Activated CD4-positive, alpha-beta T cell treated with anti-CD3 and anti-CD28 coated beads, Interleukin-2, amount 10 ng/mL, durations not matched to agents 7 days and 5 days (primary cell): ENCODE results near the gene POLN. TPM values are rescaled to one million over a fixed set of nuclear protein-coding genes. Genes with fewer than 3 reads are reported as not detected.

ENCODE experiments used
- CTCF ChIA-PET: fragments of 350-600 bp; sonication (Branson Sonifier 250); formaldehyde crosslinking; loops from one replicate; lab custom pipeline; 2021; ENCODE audit warnings: antibody characterized with exemption; lab: Charles Lee
- POLR2A ChIA-PET: fragments of 350-600 bp; sonication (Branson Sonifier 250); formaldehyde crosslinking; loops from one replicate; lab custom pipeline; 2021; ENCODE audit warnings: antibody characterized with exemption; lab: Charles Lee
- DNase-seq: peaks from one replicate; pipeline ENCODE4 v3.0.0-alpha.2; 2020
- H3K27ac Mint-ChIP-seq: one replicate; pipeline ENCODE4 v1.8.0; 2021; ENCODE audit warnings: mild to moderate bottlenecking, moderate library complexity, mixed read lengths
- H3K27me3 Mint-ChIP-seq: one replicate; pipeline ENCODE4 v1.8.0; 2021; ENCODE audit warnings: mixed read lengths
- H3K36me3 Mint-ChIP-seq: one replicate; pipeline ENCODE4 v1.8.0; 2021; ENCODE audit warnings: low read depth, mixed read lengths
- H3K4me1 Mint-ChIP-seq: one replicate; pipeline ENCODE4 v1.8.0; 2021; ENCODE audit warnings: mixed read lengths
- H3K4me3 Mint-ChIP-seq: one replicate; pipeline ENCODE4 v1.8.0; 2021; ENCODE audit warnings: mild to moderate bottlenecking, moderate library complexity, mixed read lengths
- H3K9me3 Mint-ChIP-seq: one replicate; pipeline ENCODE4 v1.8.0; 2021; ENCODE audit warnings: mixed read lengths
- total RNA-seq, 2 experiments: library from RNA; stranded (reverse); gene quantifications; one replicate each; pipeline ENCODE4 v1.2.3, GENCODE V29; 2021

The POLN gene
- total RNA-seq, 2 experiments from 2014 or later: 3.3 to 3.8 TPM

- ChIA-PET POLR2A (no interaction called here), CTCF (interaction anchor here (0.9 to 1.3 kb wide), 2 partner anchors 12 to 13 kb away, joined by 3 to 5 read pairs; no protein-coding TSS in a partner anchor)
- no peak overlapping the region for H3K4me3 Mint-ChIP-seq
- peaks cover 4% of the 10 kb centered on the region for H3K36me3 Mint-ChIP-seq
- H3K4me1 Mint-ChIP-seq: no peaks in the 10 kb centered on the region
- H3K27me3 Mint-ChIP-seq: peaks cover 3% of the 10 kb centered on the region
- no peak for DNase-seq
- no peak overlapping the region for H3K27ac Mint-ChIP-seq
- H3K9me3 Mint-ChIP-seq: peaks cover 8% of the 10 kb centered on the region
Observed at GRCh38 chr4:2093265-2093664, 148.7 kb downstream of the POLN start.

GRCh38 chr4:2092669-2093053 is 149.3 kb downstream of the POLN start:
- H3K36me3 Mint-ChIP-seq: peaks cover 4% of the 10 kb centered on the region
- H3K27ac Mint-ChIP-seq: no peak overlapping the region
- H3K4me1 Mint-ChIP-seq: no peaks in the 10 kb centered on the region
- peaks cover 3% of the 10 kb centered on the region for H3K27me3 Mint-ChIP-seq
- ChIA-PET CTCF (interaction anchor here (0.9 to 1.3 kb wide), 2 partner anchors 13 kb away, joined by 3 to 5 read pairs; no protein-coding TSS in a partner anchor), POLR2A (no interaction called here)
- H3K9me3 Mint-ChIP-seq: peaks cover 8% of the 10 kb centered on the region
- DNase-seq: no peak
- H3K4me3 Mint-ChIP-seq: no peak overlapping the region

GRCh38 chr4:2091990-2092668 is 149.8 kb downstream of the POLN start:
- ChIA-PET CTCF (interaction anchor here (0.9 kb wide), 1 partner anchor 13 kb away, joined by 3 read pairs; no protein-coding TSS in a partner anchor), POLR2A (no interaction called here)
- Mint-ChIP-seq H3K36me3 (peaks cover 4% of the 10 kb centered on the region), H3K27me3 (peaks cover 3% of the 10 kb centered on the region), H3K27ac (no peak overlapping the region), H3K9me3 (peaks cover 8% of the 10 kb centered on the region), H3K4me1 (no peaks in the 10 kb centered on the region), H3K4me3 (no peak overlapping the region)
- no peak for DNase-seq

- H3K4me3 Mint-ChIP-seq: no peak overlapping the region
- H3K36me3 Mint-ChIP-seq: no peaks in the 10 kb centered on the region
- ChIA-PET POLR2A (no interaction called here), CTCF (no interaction called here)
- DNase-seq: no peak
- no peak overlapping the region for H3K27ac Mint-ChIP-seq
- H3K27me3 Mint-ChIP-seq: peaks cover 3% of the 10 kb centered on the region
- no peaks in the 10 kb centered on the region for H3K9me3 Mint-ChIP-seq
- no peaks in the 10 kb centered on the region for H3K4me1 Mint-ChIP-seq
Observed at GRCh38 chr4:2090642-2091041, 151.3 kb downstream of the POLN start.

GRCh38 chr4:2089222-2089621 is 152.7 kb downstream of the POLN start:
- no peaks in the 10 kb centered on the region for H3K4me1 Mint-ChIP-seq
- no peak overlapping the region for H3K27ac Mint-ChIP-seq

GRCh38 chr4:2087170-2087569 is 154.8 kb downstream of the POLN start:
- Mint-ChIP-seq H3K4me1 (no peaks in the 10 kb centered on the region), H3K36me3 (no peaks in the 10 kb centered on the region), H3K4me3 (no peak overlapping the region), H3K27me3 (peaks cover 3% of the 10 kb centered on the region), H3K27ac (no peak overlapping the region), H3K9me3 (no peaks in the 10 kb centered on the region)
- DNase-seq: no peak
- ChIA-PET POLR2A (no interaction called here), CTCF (interaction anchor here (2.4 kb wide), 1 partner anchor 12 kb away, joined by 6 read pairs; no protein-coding TSS in a partner anchor)

More at GRCh38 chr4:2089222-2089621, 152.7 kb downstream of the POLN start:
- H3K27me3 Mint-ChIP-seq: peaks cover 3% of the 10 kb centered on the region
- no peak for DNase-seq
- CTCF ChIA-PET: interaction anchor here (2.4 kb wide), 1 partner anchor 14 kb away, joined by 6 read pairs; no protein-coding TSS in a partner anchor
- POLR2A ChIA-PET: no interaction called here
- no peaks in the 10 kb centered on the region for H3K36me3 Mint-ChIP-seq
- no peak overlapping the region for H3K4me3 Mint-ChIP-seq
- no peaks in the 10 kb centered on the region for H3K9me3 Mint-ChIP-seq

GRCh38 chr4:2085496-2085901 is 156.4 kb downstream of the POLN start:
- DNase-seq: no peak
- Mint-ChIP-seq H3K36me3 (no peaks in the 10 kb centered on the region), H3K27me3 (peaks cover 3% of the 10 kb centered on the region), H3K4me3 (no peak overlapping the region), H3K9me3 (no peaks in the 10 kb centered on the region), H3K4me1 (no peaks in the 10 kb centered on the region), H3K27ac (no peak overlapping the region)
- ChIA-PET CTCF (interaction anchor here (0.8 kb wide), 1 partner anchor 35 kb away, joined by 3 read pairs; no protein-coding TSS in a partner anchor), POLR2A (no interaction called here)

- Mint-ChIP-seq H3K4me1 (no peaks in the 10 kb centered on the region), H3K4me3 (no peak overlapping the region), H3K27ac (no peak overlapping the region), H3K36me3 (no peaks in the 10 kb centered on the region), H3K9me3 (no peaks in the 10 kb centered on the region), H3K27me3 (peaks cover 3% of the 10 kb centered on the region)
- ChIA-PET POLR2A (no interaction called here), CTCF (no interaction called here)
- DNase-seq: no peak
Observed at GRCh38 chr4:2084316-2084715, 157.6 kb downstream of the POLN start.

- ChIA-PET CTCF (no interaction called here), POLR2A (no interaction called here)
- no peaks in the 10 kb centered on the region for H3K4me1 Mint-ChIP-seq
- H3K9me3 Mint-ChIP-seq: no peaks in the 10 kb centered on the region
- no peak overlapping the region for H3K4me3 Mint-ChIP-seq
- H3K36me3 Mint-ChIP-seq: no peaks in the 10 kb centered on the region
- no peak overlapping the region for H3K27ac Mint-ChIP-seq
- no peaks in the 10 kb centered on the region for H3K27me3 Mint-ChIP-seq
- DNase-seq: no peak
Observed at GRCh38 chr4:2083826-2084160, 158.1 kb downstream of the POLN start.

- no peaks in the 10 kb centered on the region for H3K27me3 Mint-ChIP-seq
- no peaks in the 10 kb centered on the region for H3K4me1 Mint-ChIP-seq
- H3K36me3 Mint-ChIP-seq: no peaks in the 10 kb centered on the region
- H3K27ac Mint-ChIP-seq: no peak overlapping the region
- no peak for DNase-seq
- ChIA-PET POLR2A (no interaction called here), CTCF (no interaction called here)
- no peaks in the 10 kb centered on the region for H3K9me3 Mint-ChIP-seq
- H3K4me3 Mint-ChIP-seq: no peak overlapping the region
Observed at GRCh38 chr4:2083116-2083825, 158.7 kb downstream of the POLN start.

- Mint-ChIP-seq H3K36me3 (no peaks in the 10 kb centered on the region), H3K27ac (no peak overlapping the region), H3K9me3 (no peaks in the 10 kb centered on the region), H3K4me3 (no peak overlapping the region), H3K4me1 (no peaks in the 10 kb centered on the region), H3K27me3 (no peaks in the 10 kb centered on the region)
- ChIA-PET CTCF (interaction anchor here (0.6 kb wide), 1 partner anchor 51 kb away, joined by 3 read pairs; no protein-coding TSS in a partner anchor), POLR2A (no interaction called here)
- DNase-seq: no peak
Observed at GRCh38 chr4:2082627-2083026, 159.3 kb downstream of the POLN start.

- ChIA-PET POLR2A (no interaction called here), CTCF (interaction anchor here (0.6 kb wide), 2 partner anchors 51 to 434 kb away, joined by 3 read pairs; no protein-coding TSS in a partner anchor)
- DNase-seq: no peak
- H3K36me3 Mint-ChIP-seq: no peaks in the 10 kb centered on the region
- no peaks in the 10 kb centered on the region for H3K9me3 Mint-ChIP-seq
- H3K4me1 Mint-ChIP-seq: no peaks in the 10 kb centered on the region
- H3K27me3 Mint-ChIP-seq: no peaks in the 10 kb centered on the region
- no peak overlapping the region for H3K4me3 Mint-ChIP-seq
- H3K27ac Mint-ChIP-seq: no peak overlapping the region
Observed at GRCh38 chr4:2082118-2082517, 159.8 kb downstream of the POLN start.

- Mint-ChIP-seq H3K9me3 (no peaks in the 10 kb centered on the region), H3K4me3 (no peak overlapping the region), H3K36me3 (no peaks in the 10 kb centered on the region), H3K27ac (no peak overlapping the region), H3K27me3 (no peaks in the 10 kb centered on the region), H3K4me1 (no peaks in the 10 kb centered on the region)
- DNase-seq: no peak
- ChIA-PET CTCF (interaction anchor here (0.6 kb wide), 2 partner anchors 88 to 433 kb away, joined by 3 read pairs; no protein-coding TSS in a partner anchor), POLR2A (no interaction called here)
Observed at GRCh38 chr4:2081540-2081939, 160.4 kb downstream of the POLN start.
